Stimulated activated naive B cell treated with anti-CD40 and anti-IgM and Interleukin-4, amounts not matched to agents 10 μg/mL and 1 μg/mL and 100 μg/mL, for 72 hours (primary cell): Measurements from ENCODE around the gene ZNF407.

Experiments used
- ATAC-seq, 2 donors: fragments of 150-1000 bp; cut with Tn5 transposase; replicated peaks; 2 replicates each; pipeline ENCODE4 v1.10.0; 2021; ENCODE audit warnings: moderate library complexity in 1 of 2
- DNase-seq: peaks from one replicate; pipeline ENCODE4 v3.0.0; 2021
- H3K27ac Mint-ChIP-seq: one replicate; pipeline ENCODE4 v1.8.0; 2022; ENCODE audit warnings: mild to moderate bottlenecking, mixed read lengths
- H3K27me3 Mint-ChIP-seq, 2 donors: one replicate each; pipeline ENCODE4 v1.8.0; 2022; ENCODE audit warnings: mixed read lengths in 2 of 2
- H3K36me3 Mint-ChIP-seq, 2 donors: one replicate each; pipeline ENCODE4 v1.8.0; 2022; ENCODE audit warnings: mixed read lengths in 2 of 2, mild to moderate bottlenecking in 1 of 2
- H3K4me1 Mint-ChIP-seq, 2 donors: one replicate each; pipeline ENCODE4 v1.8.0; 2022; ENCODE audit warnings: mixed read lengths in 2 of 2, mild to moderate bottlenecking in 1 of 2
- H3K4me3 Mint-ChIP-seq, 2 donors: one replicate each; pipeline ENCODE4 v1.8.0; 2022; ENCODE audit warnings: mild to moderate bottlenecking in 2 of 2, mixed read lengths in 2 of 2, moderate library complexity in 1 of 2
- H3K9me3 Mint-ChIP-seq, 2 donors: one replicate each; pipeline ENCODE4 v1.8.0; 2022; ENCODE audit warnings: mixed read lengths in 2 of 2, mild to moderate bottlenecking in 1 of 2

ZNF407 gene

DNA sequence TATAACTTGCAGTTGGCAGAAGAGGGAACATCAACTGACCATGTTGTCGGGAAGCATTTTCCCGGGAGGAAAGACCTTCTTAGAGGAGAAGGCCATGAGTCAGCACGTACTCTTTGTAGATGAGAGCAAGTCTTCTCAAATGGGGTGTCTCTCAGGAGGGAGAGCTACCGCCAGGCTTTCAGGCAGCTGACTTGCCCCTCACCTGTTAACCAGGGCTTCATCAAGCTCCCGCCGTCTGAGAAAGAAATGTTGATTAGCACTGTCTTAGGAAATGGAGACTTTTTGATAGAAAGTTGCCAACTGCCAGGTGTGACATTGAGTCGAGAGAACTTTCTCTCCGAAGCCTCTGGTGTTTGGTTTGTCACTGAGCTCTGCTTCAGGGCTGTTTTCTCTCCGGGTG lies 196.1 kb downstream of the ZNF407 start:
- H3K27ac Mint-ChIP-seq: no peak overlapping the region
- peaks cover 14 to 17% of the 10 kb centered on the region in 2 donors for H3K36me3 Mint-ChIP-seq
- no peaks in the 10 kb centered on the region for H3K27me3 Mint-ChIP-seq
- H3K9me3 Mint-ChIP-seq: no peaks in the 10 kb centered on the region
- no peak overlapping the region for H3K4me3 Mint-ChIP-seq
- ATAC-seq (no peak), DNase-seq (no peak)
- peaks cover 8 to 14% of the 10 kb centered on the region in 2 donors for H3K4me1 Mint-ChIP-seq

DNA sequence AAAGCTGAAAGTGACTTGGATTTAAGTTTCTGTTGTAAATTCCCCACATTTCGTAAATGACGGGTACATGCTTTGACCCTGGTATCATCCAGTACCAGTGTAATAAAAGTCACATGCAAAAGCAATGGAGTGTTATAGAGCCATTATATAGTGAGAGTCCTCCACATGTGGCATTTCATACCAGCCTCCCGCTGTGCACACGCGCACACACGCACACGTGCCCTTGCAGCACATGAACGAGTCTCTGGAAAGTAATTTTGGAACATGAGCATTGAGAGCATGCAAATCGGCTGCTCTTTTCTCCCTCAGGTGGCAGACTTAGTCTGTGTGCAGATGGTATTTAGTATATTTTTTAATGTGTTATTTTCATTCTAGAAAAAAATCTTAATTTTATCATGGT lies 198.1 kb downstream of the ZNF407 start:
- H3K27ac Mint-ChIP-seq: no peak overlapping the region
- ATAC-seq (no peak), DNase-seq (no peak)
- H3K27me3 Mint-ChIP-seq: no peaks in the 10 kb centered on the region
- H3K36me3 Mint-ChIP-seq: peaks cover 6 to 7% of the 10 kb centered on the region in 2 donors
- H3K4me1 Mint-ChIP-seq: peaks cover 8 to 14% of the 10 kb centered on the region in 2 donors
- H3K4me3 Mint-ChIP-seq: no peak overlapping the region
- no peaks in the 10 kb centered on the region for H3K9me3 Mint-ChIP-seq

DNA sequence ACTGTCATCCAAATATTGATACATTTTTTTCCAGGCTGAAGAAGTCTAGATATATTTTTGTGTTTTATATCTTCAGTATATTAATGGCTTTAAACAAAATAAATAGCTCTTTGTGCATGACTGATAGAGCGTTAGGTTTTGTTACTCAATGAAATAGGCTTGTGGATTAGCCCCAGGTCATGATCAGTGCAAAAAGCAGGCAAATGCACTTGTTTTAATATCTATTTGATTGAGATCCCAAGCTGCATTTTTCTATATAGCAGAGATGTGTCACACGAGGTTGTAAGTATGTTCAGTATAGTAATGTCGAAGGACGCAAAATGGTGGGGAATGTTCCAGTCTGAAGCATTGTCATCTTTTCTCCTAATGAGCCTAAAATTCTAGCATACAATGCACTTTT lies 198.5 kb downstream of the ZNF407 start:
- peaks cover 8 to 14% of the 10 kb centered on the region in 2 donors for H3K4me1 Mint-ChIP-seq
- no peaks in the 10 kb centered on the region for H3K27me3 Mint-ChIP-seq
- H3K27ac Mint-ChIP-seq: no peak overlapping the region
- no peak for DNase-seq
- H3K4me3 Mint-ChIP-seq: no peak overlapping the region
- ATAC-seq: no peak
- peaks cover 6 to 7% of the 10 kb centered on the region in 2 donors for H3K36me3 Mint-ChIP-seq
- no peaks in the 10 kb centered on the region for H3K9me3 Mint-ChIP-seq

DNA sequence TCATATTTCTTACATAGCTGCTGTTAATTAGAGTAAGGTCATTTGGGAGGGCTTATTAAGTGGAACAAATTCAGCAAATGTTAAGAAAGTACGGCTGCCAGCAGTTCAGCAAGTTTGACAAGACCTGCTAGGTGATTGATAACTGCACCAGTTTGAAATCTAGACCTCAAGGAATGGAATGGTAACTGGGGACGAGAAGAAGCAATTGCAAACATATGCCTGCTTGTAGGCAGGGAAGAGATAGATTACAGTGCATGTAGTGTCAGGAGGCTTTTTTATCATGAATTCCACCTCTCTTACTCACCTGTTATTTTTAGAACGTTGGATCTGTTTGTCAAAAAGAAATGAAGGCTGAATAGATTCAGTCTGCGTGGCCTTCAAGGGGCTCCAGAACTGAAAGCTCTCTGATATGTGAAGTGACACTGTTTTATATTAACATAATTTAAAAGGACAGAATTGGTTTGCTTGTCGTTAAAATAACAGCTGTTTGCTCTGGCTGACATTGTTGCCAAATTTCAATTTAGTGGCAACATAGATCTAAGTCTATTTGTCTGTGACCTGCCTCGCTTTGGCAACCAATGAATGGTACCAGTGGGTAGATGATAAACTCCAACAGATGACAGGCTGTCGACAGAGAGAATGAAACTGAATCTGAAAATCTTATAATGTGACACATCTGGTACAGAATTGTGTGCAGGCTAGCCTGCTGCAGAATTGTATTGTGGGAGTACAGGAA lies 199.3 kb downstream of the ZNF407 start:
- Mint-ChIP-seq H3K27me3 (no peaks in the 10 kb centered on the region), H3K9me3 (no peaks in the 10 kb centered on the region), H3K4me1 (peaks cover 8 to 14% of the 10 kb centered on the region in 2 donors), H3K27ac (no peak overlapping the region), H3K36me3 (peaks cover 0 to 6% of the 10 kb centered on the region in 2 donors), H3K4me3 (no peak overlapping the region)
- peak in 1 of 2 donors; percentile 52 for ATAC-seq
- no peak for DNase-seq

DNA sequence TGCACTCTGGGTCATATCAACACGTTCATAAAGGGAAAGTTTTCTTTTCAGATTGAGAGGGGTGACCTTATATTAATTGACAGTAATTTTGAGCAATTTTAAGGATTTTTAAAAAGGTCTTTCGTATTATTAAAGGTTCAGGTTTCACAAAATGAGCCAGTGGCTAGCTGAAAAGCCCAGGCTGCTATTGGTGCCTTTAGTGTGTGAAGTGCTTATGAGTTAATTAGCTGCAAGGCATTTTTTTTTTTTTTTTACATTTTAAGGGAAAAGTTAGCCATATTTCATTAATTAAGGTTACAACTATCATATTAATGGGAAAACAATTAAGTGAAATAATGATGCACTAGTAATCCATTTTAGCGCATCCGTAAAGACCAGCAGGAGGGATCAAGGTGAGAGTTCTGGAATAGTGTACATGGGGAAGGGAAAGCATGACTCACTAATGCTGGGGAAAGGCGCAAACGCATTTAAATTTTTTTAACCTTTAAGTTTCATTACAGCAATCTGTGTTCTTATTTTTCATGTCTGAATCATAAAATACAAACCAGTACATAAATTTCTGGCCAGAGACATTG lies 200.0 kb downstream of the ZNF407 start:
- H3K27ac Mint-ChIP-seq: no peak overlapping the region
- peaks cover 8 to 14% of the 10 kb centered on the region in 2 donors for H3K4me1 Mint-ChIP-seq

DNA sequence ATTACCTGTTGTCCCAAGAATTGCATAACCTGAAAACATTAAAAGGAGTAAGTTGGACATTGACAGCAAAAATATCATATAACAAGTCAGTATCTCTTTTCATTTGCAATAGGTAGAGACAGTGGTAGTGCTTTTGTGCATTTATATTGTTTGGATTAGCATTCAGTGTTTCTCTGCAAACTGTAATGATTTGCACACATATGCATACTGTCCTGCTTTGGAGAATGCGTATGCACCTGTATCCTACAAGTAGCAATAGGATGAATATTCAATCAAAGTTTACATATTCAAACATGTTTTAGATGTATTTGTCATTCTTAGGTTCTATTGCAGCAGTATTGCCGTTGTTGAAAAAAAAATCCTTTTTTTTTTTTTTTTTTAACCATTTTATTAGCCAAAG lies 201.9 kb downstream of the ZNF407 start:
- no peak overlapping the region for H3K27ac Mint-ChIP-seq

More for the DNA sequence above, 200.0 kb downstream of the ZNF407 start:
- Mint-ChIP-seq H3K36me3 (peaks cover 0 to 6% of the 10 kb centered on the region in 2 donors), H3K9me3 (no peaks in the 10 kb centered on the region), H3K4me3 (no peak overlapping the region), H3K27me3 (no peaks in the 10 kb centered on the region)
- DNase-seq (no peak), ATAC-seq (no peak)

DNA sequence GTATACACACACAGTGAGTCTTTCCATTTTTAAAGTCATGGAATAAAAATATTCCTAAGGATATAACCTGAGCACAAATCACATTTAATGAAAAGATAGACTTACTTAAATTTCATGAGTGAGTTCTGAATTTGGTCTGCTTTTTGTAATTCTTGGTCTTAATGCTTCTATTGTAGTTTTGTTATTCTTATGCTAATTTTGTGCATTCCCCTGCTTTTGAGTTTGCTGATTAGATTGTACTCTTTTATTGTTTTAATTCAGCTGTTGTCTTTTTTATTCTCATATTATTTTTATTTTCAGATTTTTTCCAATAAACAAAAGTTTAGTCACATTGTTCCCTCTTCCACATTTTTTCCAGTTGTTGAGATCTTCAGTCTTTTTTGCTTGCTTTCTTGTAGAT lies 202.4 kb downstream of the ZNF407 start:
- DNase-seq: no peak
- H3K4me3 Mint-ChIP-seq: no peak overlapping the region
- no peaks in the 10 kb centered on the region for H3K27me3 Mint-ChIP-seq
- no peaks in the 10 kb centered on the region for H3K9me3 Mint-ChIP-seq
- peaks cover 8 to 14% of the 10 kb centered on the region in 2 donors for H3K4me1 Mint-ChIP-seq
- H3K36me3 Mint-ChIP-seq: peaks cover 3 to 7% of the 10 kb centered on the region in 2 donors
- no peak for ATAC-seq
- no peak overlapping the region for H3K27ac Mint-ChIP-seq

More for the DNA sequence above, 201.9 kb downstream of the ZNF407 start:
- Mint-ChIP-seq H3K4me3 (no peak overlapping the region), H3K9me3 (no peaks in the 10 kb centered on the region), H3K27me3 (no peaks in the 10 kb centered on the region), H3K4me1 (peaks cover 8 to 14% of the 10 kb centered on the region in 2 donors), H3K36me3 (peaks cover 3% of the 10 kb centered on the region in 2 donors)
- no peak for DNase-seq
- ATAC-seq: no peak

DNA sequence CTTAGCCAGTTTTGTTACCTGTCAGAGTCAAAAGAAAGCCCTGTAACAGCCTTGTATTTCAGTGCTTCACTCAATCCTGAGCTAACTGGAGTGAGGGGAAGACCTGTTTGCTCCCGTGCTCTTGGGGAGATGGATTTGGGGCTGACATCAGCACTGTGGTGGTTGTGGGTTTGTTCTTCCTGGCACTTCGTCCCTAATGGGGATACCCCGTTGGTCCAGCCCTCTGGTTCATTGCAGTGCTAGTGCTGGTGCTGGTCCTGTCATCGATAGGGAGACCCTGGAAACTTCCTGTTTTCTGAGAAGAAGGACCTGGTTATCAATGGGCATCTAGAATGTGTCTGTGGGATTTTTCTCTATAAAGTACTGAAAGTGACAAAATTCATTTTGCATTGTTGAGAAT lies 205.4 kb downstream of the ZNF407 start:
- Mint-ChIP-seq H3K36me3 (peaks cover 0 to 7% of the 10 kb centered on the region in 2 donors), H3K4me3 (no peak overlapping the region), H3K4me1 (peaks cover 10 to 20% of the 10 kb centered on the region in 2 donors), H3K27ac (no peak overlapping the region), H3K9me3 (no peaks in the 10 kb centered on the region), H3K27me3 (no peaks in the 10 kb centered on the region)
- DNase-seq (no peak), ATAC-seq (no peak)

DNA sequence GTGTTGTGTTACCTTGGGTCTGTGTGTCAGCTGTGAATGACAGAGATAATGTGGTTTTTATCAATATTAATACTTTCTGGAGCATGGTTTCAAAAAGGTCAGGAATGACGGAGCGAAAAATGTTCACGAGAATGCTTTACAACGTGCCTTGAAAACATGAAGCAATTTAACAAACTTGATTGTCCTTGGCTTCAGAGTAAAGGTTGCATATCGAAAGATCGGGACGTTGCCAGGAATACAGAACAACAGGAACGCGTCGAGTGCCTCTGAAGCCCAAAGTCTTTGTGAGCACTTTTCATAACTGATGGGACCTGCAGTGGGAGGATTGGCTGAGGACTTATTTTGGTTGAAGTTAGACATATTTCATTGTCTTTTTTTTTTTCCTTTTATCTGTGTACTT lies 206.1 kb downstream of the ZNF407 start:
- no peaks in the 10 kb centered on the region for H3K9me3 Mint-ChIP-seq
- H3K27me3 Mint-ChIP-seq: no peaks in the 10 kb centered on the region
- DNase-seq (no peak), ATAC-seq (no peak)
- H3K4me3 Mint-ChIP-seq: no peak overlapping the region
- H3K27ac Mint-ChIP-seq: no peak overlapping the region
- H3K36me3 Mint-ChIP-seq: peaks cover 0 to 7% of the 10 kb centered on the region in 2 donors
- H3K4me1 Mint-ChIP-seq: peaks cover 10 to 15% of the 10 kb centered on the region in 2 donors

DNA sequence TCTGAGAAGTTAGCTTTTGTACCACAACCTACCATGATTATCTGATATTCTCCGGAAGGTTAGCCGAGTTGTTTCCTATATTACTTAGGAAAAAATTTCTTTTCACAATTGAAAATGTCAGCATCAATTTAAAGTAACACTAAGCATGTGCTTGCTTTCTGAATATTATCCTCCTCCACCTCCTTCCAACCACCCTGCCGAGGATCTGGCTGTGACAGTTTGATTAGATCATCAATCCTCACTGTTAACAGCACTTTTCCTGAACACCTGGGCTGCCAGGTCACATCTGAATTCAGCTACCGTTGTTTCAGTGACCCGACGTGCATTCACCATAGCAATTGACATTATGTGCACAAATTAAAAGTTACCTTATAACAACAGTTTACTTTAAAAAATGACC lies 207.0 kb downstream of the ZNF407 start:
- H3K9me3 Mint-ChIP-seq: no peaks in the 10 kb centered on the region
- H3K27ac Mint-ChIP-seq: no peak overlapping the region
- DNase-seq (no peak), ATAC-seq (no peak)
- H3K4me3 Mint-ChIP-seq: no peak overlapping the region
- no peaks in the 10 kb centered on the region for H3K27me3 Mint-ChIP-seq
- peaks cover 10 to 15% of the 10 kb centered on the region in 2 donors for H3K4me1 Mint-ChIP-seq
- H3K36me3 Mint-ChIP-seq: peaks cover 0 to 7% of the 10 kb centered on the region in 2 donors

DNA sequence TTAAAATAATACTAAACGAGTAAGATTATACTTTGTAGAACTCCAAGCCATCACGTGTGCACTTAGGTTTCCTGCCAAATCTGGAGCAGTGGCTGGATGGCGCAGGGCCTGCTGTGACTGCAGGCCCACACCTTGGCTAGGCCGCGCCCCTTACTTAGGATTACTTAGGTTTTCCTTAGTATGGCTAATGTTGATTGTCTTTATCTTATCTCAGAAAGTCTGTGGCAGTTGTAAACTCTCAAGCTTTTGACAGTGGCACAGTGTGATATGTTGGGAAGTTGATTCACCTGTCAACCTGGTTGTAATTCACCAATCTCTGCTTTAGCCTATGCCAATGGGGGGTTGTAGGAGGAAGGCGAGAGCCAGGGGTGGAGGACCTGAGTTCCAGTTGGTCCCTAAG lies 208.4 kb downstream of the ZNF407 start:
- Mint-ChIP-seq H3K36me3 (peaks cover 2 to 7% of the 10 kb centered on the region in 2 donors), H3K4me1 (peaks cover 10 to 15% of the 10 kb centered on the region in 2 donors), H3K9me3 (no peaks in the 10 kb centered on the region), H3K27me3 (no peaks in the 10 kb centered on the region), H3K4me3 (no peak overlapping the region), H3K27ac (no peak overlapping the region)
- ATAC-seq (no peak), DNase-seq (no peak)

DNA sequence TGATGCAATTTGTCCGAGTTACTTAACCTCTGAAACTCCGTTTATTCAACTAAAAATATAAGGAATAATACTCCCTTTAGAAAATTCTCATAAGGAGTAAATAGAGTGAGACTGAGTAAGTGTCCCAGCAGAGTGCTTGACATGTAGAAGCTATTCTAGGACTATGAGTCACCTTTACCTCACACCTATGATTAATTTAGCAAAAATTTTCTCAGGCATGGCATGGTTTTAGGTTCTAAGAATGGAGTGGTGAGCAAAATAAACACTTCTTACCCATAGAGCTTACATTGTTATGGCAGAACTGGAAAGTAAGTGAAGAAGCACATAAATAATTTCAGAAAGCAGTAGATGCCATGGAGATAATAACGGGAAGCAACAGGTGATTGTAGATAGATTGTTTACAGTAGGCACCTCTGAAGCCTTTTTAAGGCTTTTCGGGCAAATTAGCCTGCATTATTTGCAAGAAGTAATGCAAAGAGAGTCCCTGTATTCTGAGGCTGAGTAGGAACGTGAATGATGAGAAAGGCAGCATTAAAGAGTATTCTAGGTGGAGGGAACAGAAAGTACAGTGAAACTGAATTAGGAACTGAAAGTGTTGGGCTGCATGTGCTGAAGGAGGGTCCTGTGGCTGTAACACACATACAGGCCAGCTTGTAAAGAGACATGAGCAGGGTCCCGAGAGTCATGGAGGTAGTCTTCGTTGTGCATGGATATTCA lies 209.2 kb downstream of the ZNF407 start:
- Mint-ChIP-seq H3K27me3 (no peaks in the 10 kb centered on the region), H3K4me3 (no peak overlapping the region), H3K36me3 (peaks cover 2 to 7% of the 10 kb centered on the region in 2 donors), H3K4me1 (peaks cover 10 to 15% of the 10 kb centered on the region in 2 donors), H3K27ac (peak overlapping the region; percentile 37), H3K9me3 (no peaks in the 10 kb centered on the region)
- DNase-seq (no peak), ATAC-seq (peak; percentile 98 to 99)

DNA sequence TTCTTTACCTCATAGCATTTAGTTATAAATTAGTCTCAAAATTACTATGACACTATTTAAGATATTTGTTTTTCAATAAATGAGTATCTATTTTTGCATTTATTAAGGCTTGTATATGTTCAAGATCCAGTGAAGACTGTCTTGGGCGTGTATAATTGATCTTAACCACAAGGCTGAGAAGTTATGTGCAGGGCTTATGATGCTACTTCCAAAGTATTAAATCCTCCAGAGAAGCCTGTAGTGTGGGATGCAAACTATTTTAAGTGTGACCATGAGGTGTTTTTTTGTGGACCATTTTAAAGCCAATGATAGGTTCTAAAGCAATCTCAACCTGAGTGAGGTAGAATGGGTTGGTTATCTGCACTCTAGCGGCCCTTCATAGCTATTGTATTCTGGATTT lies 219.9 kb downstream of the ZNF407 start:
- H3K36me3 Mint-ChIP-seq: peaks cover 11 to 16% of the 10 kb centered on the region in 2 donors
- DNase-seq (no peak), ATAC-seq (no peak)
- H3K4me3 Mint-ChIP-seq: no peak overlapping the region
- no peaks in the 10 kb centered on the region for H3K4me1 Mint-ChIP-seq
- no peaks in the 10 kb centered on the region for H3K27me3 Mint-ChIP-seq
- peaks cover 3 to 7% of the 10 kb centered on the region in 2 donors for H3K9me3 Mint-ChIP-seq
- H3K27ac Mint-ChIP-seq: no peak overlapping the region

DNA sequence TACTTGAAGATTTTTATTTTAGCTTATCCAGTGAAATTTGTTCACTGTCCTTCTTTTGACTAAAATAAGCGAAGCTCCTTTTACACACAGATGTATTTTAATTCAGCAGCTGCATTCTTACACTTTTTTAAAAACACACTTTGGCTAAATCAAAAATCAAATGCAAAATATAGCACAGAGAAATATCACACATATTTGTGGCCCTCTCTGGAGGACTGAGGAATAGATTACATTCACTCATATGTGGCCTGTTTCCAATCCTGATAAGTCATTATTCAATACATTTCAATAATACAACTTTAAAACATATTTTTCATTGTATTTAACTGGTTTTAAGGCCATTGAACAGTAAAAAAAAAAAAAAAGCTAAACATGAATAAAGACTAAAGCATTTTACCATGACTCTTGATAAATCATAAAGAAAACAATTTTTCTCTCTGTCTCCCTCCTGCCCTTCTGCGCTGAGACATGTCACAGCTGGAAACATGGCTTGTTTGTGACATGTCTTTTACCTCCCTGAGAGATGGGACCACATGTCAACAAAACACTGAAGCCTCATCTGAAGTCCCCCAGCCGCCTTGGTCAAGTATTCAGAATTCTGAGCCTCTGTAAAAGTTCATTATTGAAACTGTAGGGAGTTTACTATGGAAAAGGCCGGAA lies 221.0 kb downstream of the ZNF407 start:
- H3K9me3 Mint-ChIP-seq: peaks cover 2 to 11% of the 10 kb centered on the region in 2 donors
- no peaks in the 10 kb centered on the region for H3K4me1 Mint-ChIP-seq
- H3K27ac Mint-ChIP-seq: no peak overlapping the region
- DNase-seq: no peak
- no peak for ATAC-seq
- no peaks in the 10 kb centered on the region for H3K27me3 Mint-ChIP-seq
- H3K4me3 Mint-ChIP-seq: no peak overlapping the region
- H3K36me3 Mint-ChIP-seq: peaks cover 16 to 18% of the 10 kb centered on the region in 2 donors
